Umbilical cord (tissue), 2 donors: ENCODE results near the gene PDP2. TPM values are rescaled to one million over a fixed set of nuclear protein-coding genes. Genes with fewer than 3 reads are reported as not detected.
"Not testable (repeated sequence)": the region's sequence is repeated elsewhere in the genome, so short reads cannot be mapped to it uniquely, and the experiment has no call there.

Source experiments
- DNase-seq: peaks from one replicate; pipeline ENCODE4 v3.0.0-alpha.2; 2015; ENCODE audit warnings: low spot score
- total RNA-seq: library from RNA; depleted of rRNA; stranded (reverse); fragments of >200 nt; gene quantifications from one replicate; pipeline ENCODE4 v1.2.3, GENCODE V29; 2014; ENCODE audit warnings: low replicate concordance; ENCODE audit not compliant: insufficient read depth

Gene PDP2
- total RNA-seq, 1 donor from 2014 or later, result 16.4 TPM

GRCh38 chr16:66853261-66854139 lies 26.8 kb upstream of the PDP2 start:
- DNase-seq, result no peak

- DNase-seq, result no peak
These were observed 24.1 kb upstream of the PDP2 start for GRCh38 chr16:66856184-66856730.

GRCh38 chr16:66856801-66857200 lies 23.5 kb upstream of the PDP2 start:
- no peak for DNase-seq

GRCh38 chr16:66857437-66857836 lies 22.9 kb upstream of the PDP2 start:
- DNase-seq, result peak; percentile 38

GRCh38 chr16:66858740-66859396 lies 21.4 kb upstream of the PDP2 start:
- peak; percentile 28 for DNase-seq

GRCh38 chr16:66859397-66860068 lies 20.8 kb upstream of the PDP2 start:
- no peak for DNase-seq

GRCh38 chr16:66862023-66862520 lies 18.2 kb upstream of the PDP2 start:
- no peak for DNase-seq

- no peak for DNase-seq
These were observed 16.6 kb upstream of the PDP2 start for GRCh38 chr16:66863707-66864106.

- DNase-seq, result no peak
These were observed 10.9 kb upstream of the PDP2 start for GRCh38 chr16:66869424-66869823.

GRCh38 chr16:66871363-66871762 lies 9.0 kb upstream of the PDP2 start:
- not testable (repeated sequence) for DNase-seq

GRCh38 chr16:66871840-66872239 lies 8.5 kb upstream of the PDP2 start:
- DNase-seq, result no peak

- DNase-seq, result no peak
These were observed 7.8 kb upstream of the PDP2 start for GRCh38 chr16:66872559-66872942.

- peak; percentile 90 for DNase-seq
These were observed 7.2 kb upstream of the PDP2 start for GRCh38 chr16:66872943-66873684.

GRCh38 chr16:66873685-66874055 lies 6.6 kb upstream of the PDP2 start:
- DNase-seq, result no peak

GRCh38 chr16:66874079-66874775 lies 6.1 kb upstream of the PDP2 start:
- peak; percentile 34 for DNase-seq

GRCh38 chr16:66878067-66878466 lies 2.2 kb upstream of the PDP2 start:
- no peak for DNase-seq

- DNase-seq, result no peak
These were observed 701 bp downstream of the PDP2 start for GRCh38 chr16:66881014-66881417.

- DNase-seq, result no peak
These were observed 1.2 kb downstream of the PDP2 start for GRCh38 chr16:66881560-66881959.

GRCh38 chr16:66881964-66882508 lies 1.7 kb downstream of the PDP2 start:
- DNase-seq, result no peak

GRCh38 chr16:66882702-66883101 lies 2.4 kb downstream of the PDP2 start:
- DNase-seq, result no peak
